ENCODE measurements around the gene APC. TPM values are rescaled to one million over a fixed set of nuclear protein-coding genes. Genes with fewer than 3 reads are reported as not detected.

The APC gene
- total and polyA plus RNA-seq, 12 donors = 3.1 to 47.6 (median 36.6) TPM

DNA sequence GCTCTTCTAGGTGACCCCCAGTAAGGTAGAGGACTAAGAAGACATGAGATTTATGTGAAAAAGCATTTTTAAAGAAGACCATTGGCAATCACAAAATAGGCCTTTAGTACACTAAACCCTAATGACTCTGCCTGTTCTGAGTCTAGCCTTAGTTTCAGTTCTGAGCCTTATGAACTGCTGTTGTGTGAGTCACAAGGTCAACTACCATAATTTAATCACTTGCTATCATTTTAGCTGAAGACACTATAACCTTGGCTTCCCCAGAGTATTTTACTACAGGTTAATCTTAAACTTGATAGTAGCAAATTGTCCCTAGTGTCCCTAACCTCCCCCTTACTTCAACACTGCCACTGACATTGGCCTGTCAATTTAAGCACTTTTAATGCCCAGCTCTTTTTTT lies 34.4 kb downstream of the APC start:
- Histone ChIP-seq H3K36me3 (peaks cover 0 to 100% (median 22%) of the 10 kb centered on the region in 9 donors), H3K4me1 (no peaks in the 10 kb centered on the region), H3K4me3 (no peak overlapping the region), H3K9me3 (no peaks in the 10 kb centered on the region), H3K27ac (no peak overlapping the region), H3K27me3 (no peaks in the 10 kb centered on the region)
- no peak for TF ChIP-seq CTCF (IDR thresholded peaks at IDR 0.05)
- ATAC-seq (no peak), DNase-seq (no peak)
- intact Hi-C loops (cut with DNase I) = no loop called here

DNA sequence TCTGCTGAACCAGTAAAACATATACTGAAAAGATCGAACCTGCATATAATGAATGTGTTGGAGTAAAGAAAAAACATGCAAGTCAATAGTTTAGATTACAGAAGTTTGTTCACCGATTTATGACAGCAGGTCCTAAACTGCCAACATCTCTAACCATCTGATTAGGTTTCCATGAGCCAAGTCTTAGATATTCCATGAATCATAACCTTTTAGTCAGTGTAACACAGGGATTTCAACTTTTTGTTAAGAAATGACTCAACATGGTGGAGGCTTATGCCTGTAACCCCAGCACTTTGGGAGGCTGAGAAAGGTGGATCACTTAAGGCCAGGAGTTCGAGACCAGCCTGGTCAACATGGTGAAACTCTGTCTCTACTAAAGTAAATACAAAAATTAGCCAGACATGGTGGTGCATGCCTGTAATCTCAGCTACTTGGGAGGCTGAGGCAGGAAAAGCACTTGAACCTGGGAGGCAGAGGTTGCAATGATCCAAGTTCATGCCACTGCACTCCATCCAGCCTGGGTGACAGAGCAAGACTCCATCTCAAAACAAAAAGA lies 38.7 kb downstream of the APC start:
- no peak for DNase-seq
- peaks cover 0 to 98% (median 8%) of the 10 kb centered on the region in 9 donors for H3K36me3 ChIP-seq
- intact Hi-C loops (cut with DNase I) = no loop called here
- no peaks in the 10 kb centered on the region for H3K27me3 ChIP-seq
- ATAC-seq = no peak
- no peak for TF ChIP-seq CTCF (IDR thresholded peaks at IDR 0.05)
- H3K4me1 ChIP-seq = peaks cover 0 to 5% (median 0%) of the 10 kb centered on the region in 9 donors
- no peak overlapping the region for H3K4me3 ChIP-seq
- WGBS, 2 donors = 94 to 98% methylated on average over 3 of the region's 3 CpGs
- H3K9me3 ChIP-seq = no peaks in the 10 kb centered on the region
- H3K27ac ChIP-seq = no peak overlapping the region

- no peak overlapping the region for H3K27ac ChIP-seq
- H3K36me3 ChIP-seq = peaks cover 0 to 99% (median 19%) of the 10 kb centered on the region in 9 donors
- DNase-seq = no peak
- no peak for TF ChIP-seq CTCF (IDR thresholded peaks at IDR 0.05)
- no peaks in the 10 kb centered on the region for H3K9me3 ChIP-seq
- H3K4me3 ChIP-seq = no peak overlapping the region
- H3K4me1 ChIP-seq = peaks cover 0 to 5% (median 0%) of the 10 kb centered on the region in 9 donors
- intact Hi-C loops (cut with DNase I) = no loop called here
- ATAC-seq = no peak
- H3K27me3 ChIP-seq = no peaks in the 10 kb centered on the region
These were observed 41.8 kb downstream of the APC start for GRCh38 chr5:112779531-112779930.

DNA sequence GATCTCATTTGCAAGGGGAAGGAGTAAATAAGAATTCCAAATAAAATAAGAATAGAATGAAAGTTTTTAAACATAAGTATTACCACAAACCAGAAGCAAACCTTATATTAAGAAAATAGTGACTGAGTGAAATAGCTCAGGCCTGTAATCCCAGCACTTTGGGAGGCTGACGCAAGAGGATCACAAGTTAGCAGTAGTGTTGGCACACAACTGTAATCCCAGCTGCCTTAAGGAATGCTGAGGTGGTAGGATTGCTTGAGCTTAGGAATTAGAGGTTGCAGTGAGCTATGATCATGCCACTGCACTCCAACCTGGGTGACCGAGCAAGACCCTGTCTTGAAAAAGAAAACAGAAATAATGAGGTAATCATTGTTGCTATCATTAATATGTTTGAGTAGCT lies 47.0 kb downstream of the APC start:
- intact Hi-C loops (cut with DNase I) = no loop called here
- WGBS, 2 donors = 92 to 95% methylated on average over 2 of the region's 2 CpGs
- ATAC-seq = no peak
- DNase-seq = no peak
- TF ChIP-seq CTCF (IDR thresholded peaks at IDR 0.05) = no peak
- no peak overlapping the region for H3K27ac ChIP-seq
- H3K4me1 ChIP-seq = no peaks in the 10 kb centered on the region
- H3K27me3 ChIP-seq = no peaks in the 10 kb centered on the region
- no peak overlapping the region for H3K4me3 ChIP-seq
- peaks cover 0 to 96% (median 19%) of the 10 kb centered on the region in 9 donors for H3K36me3 ChIP-seq
- no peaks in the 10 kb centered on the region for H3K9me3 ChIP-seq

Data from heart right ventricle (tissue), 16 donors.